ENCODE results near the gene NCAM1.
A peak's percentile ranks its signal among the peaks of the same experiment; 100 is the strongest.
"Not testable (repeated sequence)": the region's sequence is repeated elsewhere in the genome, so short reads cannot be mapped to it uniquely, and the experiment has no call there.

NCAM1 gene

DNA sequence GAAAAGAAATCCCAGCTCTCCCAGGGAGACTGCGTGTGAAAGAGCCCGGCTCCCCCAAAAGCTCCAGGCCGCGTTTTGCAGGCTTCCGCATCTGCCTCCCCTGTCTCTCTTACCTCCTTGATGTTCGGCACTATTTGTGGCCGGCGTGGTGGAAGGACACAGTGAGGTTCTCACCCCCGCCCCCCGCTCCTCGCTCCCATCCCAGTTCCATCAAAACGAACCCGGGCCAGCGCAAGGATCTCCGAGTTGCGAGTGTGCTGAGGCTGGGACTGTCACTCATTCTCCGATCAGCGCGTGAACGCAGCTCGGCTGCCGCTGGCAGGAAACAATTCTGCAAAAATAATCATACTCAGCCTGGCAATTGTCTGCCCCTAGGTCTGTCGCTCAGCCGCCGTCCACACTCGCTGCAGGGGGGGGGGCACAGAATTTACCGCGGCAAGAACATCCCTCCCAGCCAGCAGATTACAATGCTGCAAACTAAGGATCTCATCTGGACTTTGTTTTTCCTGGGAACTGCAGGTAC is at the start of gene NCAM1:
NCAM1 (plus strand) TSS at position 275 of the 523 bp plus-strand sequence.
- peak; percentile 86 for DNase-seq

DNA sequence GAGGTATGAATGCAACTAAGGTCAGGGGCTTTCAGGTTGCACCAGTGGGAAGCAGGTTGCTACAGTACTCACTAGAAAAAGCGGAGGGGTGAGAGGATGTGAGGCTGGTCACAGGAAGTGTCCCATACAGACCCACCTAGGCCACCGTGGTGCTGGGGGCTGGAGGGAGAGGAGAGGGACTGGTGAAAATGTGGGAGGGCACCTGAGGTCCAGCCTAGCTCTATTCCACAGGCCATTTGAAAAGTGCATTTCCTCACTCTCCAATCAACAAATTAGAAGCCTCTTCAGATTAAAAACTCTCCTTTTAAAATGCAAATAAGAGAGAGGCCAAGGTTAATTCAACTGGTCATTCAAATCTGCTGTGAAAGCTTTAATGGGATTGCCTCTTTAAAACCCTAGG is 38.6 kb upstream of the NCAM1 start:
- no peak for DNase-seq

DNA sequence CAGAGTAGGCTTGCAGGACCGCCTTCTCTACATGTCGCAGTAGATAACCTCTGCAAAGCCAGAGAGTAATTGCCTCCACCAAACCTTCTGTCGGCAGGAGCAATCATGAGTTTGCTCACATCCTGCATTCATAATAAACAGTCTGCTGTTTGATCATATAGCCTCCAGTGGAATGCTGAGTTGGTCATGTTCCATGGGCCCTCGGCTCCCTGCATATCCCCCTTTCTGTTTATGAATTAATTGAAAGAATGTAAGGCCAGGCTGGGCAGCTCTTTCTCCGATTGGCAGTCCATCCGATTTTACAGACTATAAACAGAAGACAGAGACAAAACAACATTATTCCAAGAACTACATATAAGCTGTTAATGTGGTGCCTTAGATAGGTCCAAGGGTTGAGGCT is 36.4 kb upstream of the NCAM1 start:
- DNase-seq = not testable (repeated sequence)

DNA sequence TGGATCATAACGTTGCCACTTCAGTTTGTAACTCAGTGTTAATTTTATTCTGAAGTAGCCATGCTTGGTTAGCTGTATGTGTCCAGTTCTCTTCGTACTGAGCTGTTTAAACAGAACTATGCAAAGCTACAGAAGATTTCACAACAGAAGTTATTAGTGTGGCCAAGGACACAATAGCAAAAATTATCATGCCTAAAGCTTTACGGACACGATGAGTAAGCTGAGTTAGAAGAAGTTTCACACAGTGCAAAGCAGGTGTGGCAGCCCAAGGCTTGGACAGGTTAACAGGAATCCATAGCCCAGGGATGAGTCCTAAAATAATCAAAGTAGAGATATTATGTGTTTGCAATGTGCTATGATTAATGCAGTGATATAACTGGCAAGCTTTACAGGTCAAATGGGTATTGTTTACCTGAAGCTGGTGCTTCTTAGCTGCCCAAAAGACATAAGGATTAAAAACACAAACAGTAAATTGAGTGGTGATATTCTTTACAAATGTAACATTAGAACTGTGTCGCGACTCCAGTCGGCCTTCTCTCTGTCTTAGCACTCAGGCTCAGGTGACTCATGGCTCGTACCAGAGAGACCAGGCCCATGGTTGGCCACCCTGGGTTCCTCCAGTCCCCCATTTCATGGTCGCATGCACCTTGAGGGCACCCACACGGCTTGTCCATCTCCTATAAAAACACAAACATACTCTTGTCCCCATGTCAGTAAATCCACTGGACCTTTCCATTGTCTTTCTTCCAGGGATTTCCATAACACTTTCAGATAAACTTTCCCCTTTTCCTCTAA is 35.5 kb upstream of the NCAM1 start:
- DNase-seq = no peak

DNA sequence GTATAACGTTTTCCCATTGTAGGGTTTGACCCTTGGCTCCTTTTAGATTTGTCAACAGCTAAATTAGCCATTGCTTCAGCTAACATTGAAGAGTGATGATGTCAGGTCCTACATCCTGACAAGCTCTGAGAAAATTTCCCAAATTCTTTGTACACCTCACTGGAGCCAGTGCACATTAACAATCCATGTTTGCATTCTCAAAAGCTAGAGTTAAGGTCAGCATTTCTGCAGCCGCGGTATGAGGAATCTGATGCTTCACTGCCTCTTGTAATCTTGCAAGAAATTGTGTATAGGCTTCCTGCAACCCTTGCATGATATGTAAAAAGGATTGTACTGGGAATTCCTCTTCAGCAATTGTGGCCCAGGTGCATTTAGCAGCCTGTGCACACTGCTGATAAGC is 33.1 kb upstream of the NCAM1 start:
- no peak for DNase-seq

DNA sequence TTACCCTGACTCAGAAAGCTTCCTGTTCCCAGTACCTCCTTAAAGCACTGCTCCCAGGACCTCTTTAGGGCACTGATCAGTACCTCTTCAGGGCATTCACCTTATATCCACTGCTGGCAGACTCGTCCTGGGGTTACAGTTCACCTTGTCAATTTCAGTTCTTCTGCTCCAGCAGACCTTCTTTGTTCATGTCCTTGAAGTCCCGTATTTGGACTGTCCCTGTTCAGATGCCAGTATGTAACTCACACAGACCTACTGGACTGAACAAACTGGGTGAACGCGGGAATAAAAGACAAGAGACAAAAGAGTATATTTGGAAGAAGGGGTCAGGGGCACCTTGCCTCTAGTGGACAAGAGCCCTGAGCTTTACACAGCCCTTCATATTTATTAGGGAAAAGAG is 31.8 kb upstream of the NCAM1 start:
- no peak for DNase-seq

DNA sequence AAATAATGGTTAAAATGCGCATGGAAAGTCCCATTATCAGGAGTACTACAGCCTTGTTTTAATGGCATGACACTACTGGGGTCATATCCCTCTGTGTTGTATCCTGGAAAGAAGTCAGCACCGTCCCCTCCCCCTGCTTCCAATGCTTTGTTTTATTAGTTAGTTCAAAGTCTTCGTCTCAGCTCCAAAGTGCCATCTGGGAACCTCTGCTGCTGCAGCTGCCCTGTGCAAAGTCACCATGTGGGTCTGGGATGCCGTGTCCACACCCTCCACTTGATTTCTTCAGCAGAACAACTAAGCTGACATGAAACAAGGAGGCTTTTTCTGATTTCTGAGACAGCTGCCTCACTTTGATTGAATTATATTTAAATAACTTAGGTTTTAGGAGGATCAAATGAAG is 29.5 kb upstream of the NCAM1 start:
- DNase-seq = no peak

DNA sequence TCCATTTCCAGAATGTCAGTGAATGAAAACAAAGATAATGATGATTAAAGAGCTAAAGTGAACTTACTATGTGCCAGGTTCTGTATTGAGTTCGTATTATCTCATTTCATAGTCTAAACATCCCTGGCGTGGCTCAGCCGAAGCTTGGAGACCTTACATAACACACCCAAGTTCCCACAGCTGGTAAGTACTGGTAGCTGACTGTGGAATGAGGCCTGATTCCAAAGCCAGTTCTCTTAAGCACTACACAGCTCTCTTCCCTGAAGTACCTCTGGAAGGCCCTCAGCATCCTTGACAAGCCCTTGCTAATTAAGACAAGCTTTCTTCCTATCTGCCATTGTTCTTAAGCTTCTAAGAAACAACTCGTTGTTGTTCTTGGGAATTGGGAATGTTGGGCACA is 28.6 kb upstream of the NCAM1 start:
- no peak for DNase-seq

DNA sequence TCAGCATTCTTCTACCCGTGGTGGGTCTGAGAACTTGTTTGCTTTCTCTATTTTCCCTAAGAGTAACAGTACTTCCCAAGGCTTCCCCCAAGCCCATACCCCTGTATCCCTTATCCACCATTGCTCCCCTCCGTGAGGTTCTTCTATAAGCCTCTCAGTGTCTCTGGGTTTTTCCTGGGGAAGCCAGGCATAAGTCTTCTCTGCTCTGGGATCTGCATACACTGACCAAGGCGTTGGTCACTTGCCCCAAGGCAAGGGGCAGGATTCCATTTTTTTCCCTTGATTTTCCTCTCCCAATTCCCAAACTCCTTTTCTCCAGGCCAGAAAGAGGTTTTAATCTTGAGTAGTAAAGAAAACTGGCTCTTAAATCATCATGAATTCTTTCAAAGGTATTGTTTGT is 27.2 kb upstream of the NCAM1 start:
- DNase-seq = no peak

DNA sequence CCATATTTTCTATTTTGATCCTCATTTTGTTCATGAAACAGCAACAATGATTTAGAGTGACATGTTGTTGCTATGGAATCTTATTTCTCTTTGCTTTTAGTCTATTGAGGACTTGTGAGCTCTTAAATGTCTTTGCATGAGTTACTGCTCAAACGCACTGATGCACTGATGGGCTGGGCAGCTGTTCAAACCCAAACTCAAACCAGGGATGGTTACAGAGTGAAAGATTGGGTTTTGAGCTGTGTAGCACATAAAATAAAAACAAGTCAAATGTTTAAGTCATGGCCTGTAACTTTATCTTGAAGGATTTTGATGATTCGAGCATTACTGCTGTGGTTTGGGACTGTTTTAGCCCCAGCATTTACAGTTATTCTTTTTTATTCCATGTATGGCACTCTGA is 20.1 kb upstream of the NCAM1 start:
- no peak for DNase-seq

DNA sequence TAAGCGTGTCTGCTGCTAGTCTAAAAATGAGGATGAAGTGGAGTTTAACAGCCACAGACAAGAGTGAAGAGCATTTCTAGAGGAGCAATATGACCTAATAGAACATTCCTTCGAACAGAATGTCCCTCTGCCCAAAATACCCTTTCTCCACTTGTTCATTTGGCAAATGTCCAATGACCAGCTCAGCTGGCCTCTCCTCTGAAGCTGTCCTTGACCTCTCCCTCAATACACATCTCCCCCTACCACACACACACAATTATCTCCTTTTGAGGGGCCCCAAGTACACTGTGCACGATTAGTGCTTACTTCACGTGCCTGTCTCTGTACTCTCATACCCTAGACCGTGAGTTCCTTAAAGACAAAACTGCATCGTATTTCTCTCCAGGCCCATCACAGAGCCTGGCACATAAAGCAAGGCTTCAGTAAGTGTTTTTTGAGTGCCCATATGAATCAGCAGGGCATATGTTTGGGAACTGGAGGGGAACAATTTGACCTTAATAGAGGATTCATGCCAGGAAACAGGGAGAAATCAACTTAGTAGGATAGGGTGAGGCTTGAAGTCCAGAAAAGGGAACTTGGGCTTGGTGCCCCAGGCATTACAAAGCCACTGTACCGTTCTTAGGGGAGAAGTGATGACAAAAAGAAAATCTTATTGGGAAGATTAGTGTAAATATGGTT is 18.1 kb upstream of the NCAM1 start:
- DNase-seq = no peak

DNA sequence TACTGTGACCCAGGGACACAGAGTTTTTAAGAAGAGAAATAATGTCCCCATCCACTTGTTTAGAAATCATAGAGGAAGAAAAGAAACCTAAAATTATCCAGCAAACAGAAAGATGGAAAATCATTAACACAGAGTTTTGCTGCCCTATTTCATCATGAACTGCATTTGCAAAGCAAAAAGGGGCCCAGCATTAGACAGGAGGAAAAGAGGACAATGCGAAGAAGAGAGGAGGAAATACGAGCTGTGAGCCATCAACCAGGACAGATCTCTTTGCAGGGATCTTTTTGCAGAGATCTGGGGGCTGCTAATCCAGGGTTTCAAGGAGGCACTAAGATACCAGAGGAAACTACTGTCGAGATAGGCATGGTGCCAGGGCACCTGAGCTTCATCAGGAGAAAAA is 14.4 kb upstream of the NCAM1 start:
- no peak for DNase-seq

DNA sequence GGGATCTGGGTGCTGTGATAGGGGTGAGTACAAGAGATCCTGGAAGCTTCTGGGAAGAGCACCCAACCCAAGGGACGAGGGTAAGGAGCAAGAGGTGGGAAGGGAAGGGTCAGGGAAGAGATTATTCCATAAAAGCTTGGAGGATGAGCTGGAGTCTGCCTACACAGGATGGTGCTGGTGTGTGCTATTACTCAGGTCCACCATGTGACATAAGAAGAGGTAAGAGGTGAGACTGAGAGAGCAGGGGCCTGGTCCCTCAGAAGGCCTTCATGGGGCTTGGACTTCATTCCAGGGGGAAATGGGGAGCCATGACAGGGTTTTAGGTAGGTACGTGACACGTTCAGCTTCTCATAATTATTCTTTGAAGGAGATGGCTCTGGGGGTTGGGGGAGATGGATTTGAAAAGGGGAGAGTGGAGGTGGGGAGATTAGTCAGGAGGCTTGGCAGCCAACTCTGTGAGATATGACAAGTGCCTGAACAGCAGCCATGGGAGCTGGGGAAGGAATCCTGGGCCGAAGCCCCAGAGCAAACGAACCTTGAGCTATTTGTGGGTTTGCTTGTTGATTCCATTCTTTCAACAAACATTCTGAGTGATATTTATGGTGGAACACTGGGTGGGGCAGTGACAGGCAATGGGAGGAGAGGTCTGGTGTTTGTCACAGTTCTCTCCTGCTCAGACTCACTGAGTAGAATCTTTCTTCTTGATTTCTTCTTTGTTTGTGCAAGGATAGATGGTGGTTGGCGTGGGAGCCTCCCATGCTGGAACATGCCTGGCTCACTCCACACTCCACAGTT is 11.2 kb upstream of the NCAM1 start:
- no peak for DNase-seq

DNA sequence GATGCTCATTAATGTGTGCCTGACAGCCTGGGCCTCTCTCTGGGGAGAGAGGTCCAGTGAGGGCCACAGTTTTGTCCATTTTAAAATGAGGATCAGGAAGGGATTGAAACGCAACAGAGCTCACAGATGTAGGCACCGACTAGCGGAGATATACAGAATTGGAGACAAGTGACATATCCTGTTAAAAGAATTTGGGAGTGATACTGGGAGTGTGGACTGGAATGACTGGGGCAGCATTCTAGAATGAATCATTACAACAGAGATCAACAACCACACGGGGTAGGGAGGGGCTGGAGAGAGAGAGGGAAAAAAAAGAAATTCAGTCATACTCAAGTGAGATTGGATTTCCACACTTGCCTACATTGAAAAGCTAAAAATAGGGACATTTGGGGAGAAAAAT is 2.5 kb upstream of the NCAM1 start:
- DNase-seq = no peak

DNA sequence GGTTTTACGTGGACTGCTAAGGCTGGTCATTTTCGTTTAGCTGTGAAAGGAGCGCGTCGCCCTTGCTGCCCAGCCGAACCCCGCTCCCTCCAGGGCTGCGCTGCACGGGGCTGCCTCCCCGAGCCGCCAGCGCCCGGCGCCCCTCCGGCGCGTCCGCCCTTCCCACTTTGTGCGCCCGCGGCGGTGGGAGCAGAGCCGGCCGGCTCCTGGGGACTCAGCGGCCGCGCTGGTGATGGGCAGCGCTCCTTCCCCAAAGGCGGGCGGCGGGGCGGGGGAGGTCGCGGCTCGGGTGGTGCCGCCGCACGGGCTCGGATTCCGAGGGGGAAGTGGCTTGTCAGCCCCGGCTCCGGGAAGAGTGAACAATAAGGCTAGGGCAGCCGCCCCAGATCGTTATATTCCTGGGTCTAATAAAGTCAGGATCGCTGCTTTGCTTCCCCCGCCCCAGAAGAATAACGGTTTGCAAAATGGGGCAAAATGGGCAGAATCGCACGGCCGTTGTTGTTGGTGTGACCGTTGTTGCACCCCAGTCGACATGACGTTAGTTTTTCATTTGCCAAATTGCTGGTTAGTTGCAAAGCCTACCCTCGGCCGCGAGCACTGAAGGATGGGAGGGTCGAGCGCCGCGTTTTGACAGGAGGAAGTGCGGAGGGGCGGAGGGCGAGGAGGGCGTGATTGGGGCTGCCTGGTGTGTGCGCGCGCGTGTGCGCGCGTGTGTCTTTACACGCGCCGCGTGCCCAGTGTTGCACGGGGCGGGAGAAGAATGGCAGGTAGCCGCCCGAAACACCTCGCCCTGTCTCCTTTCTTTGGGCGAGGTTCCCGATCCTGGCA is 745 bp downstream of the NCAM1 start:
- no peak for DNase-seq

DNA sequence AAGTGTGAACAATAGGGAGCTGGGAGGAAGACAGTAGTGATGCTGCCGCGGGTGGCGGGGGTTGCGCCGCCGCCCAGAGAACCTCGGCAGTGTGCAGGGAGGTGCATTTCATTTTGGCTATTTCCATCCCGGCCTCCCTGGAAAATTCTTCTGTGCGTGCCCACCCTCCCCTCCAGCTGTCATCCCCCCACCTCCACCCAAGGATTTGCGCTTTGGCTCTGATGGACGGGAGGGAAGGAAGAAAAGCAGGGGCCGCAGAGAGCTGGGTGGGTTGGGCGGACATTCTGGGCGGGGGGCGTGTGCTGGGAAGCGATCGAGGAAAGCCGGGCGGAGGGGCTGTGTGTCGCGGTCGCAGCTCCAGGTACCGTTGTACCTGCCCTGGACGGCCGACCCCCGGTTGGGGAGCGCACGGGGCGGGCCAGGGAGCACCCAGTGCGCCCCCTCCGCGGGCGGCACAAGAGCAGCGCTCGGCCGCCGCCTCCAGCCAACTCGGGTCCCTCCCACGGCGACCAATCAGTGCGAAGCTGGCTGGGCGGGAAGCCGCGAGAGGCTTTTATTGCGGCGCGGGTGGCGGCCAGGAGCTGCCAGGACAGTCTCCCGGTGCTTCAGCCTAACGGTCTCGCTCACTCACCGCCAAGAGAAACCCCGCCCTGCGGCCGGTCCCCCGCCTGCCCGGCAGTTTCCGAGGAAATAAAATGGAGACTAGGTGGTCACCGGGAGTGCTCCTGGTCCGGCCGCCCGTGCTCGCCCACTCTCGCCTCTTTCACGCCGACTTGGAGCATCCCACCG is 1.6 kb downstream of the NCAM1 start:
- DNase-seq = no peak

DNA sequence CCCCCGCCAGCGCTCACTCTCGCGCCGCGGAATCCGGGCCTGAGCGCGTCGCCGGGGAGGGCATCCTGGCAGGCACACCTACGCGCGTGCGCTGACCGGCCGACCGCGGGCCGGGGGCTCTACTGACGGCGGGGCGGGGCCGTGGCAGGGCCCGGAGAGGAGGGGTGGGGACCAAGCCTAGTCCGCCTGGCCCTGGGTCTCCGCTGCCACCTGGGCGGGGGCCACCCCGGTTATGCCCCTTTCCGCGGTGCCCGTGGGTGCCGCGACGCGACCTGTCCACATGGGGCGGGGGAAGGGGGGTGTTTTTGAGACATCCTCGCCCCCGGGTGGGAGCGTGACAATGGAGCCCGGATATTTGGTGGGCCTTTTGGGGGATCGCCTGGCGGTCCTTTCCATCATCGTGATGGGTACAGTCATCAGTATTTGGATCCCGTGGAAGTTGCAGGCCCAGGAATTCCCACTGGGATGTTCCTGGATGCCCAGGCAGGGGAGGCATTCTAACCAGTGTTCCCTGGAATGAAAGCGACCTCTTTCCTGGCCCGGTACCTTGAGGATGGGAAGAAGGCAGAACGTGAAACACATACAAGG is 2.2 kb downstream of the NCAM1 start:
- DNase-seq = no peak

DNA sequence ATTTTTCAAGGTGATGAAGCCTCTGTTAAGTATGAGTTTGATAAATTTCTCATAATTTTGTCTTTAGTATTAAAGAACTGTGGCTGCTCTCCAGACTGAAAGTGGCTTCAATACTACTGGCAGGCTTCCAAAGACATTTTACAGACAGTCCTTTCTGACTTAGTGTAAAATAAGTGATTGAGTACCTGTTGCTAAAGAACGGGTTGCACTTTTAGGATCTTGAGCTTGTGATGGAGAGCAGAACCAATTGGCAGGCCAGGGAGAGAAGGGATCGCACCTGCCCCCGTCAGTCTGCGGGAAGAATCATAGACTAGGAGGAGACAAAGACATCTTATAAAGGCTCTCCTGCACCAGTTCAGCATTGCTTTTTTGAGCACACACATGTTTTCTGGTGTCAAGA is 4.4 kb downstream of the NCAM1 start:
- no peak for DNase-seq

DNA sequence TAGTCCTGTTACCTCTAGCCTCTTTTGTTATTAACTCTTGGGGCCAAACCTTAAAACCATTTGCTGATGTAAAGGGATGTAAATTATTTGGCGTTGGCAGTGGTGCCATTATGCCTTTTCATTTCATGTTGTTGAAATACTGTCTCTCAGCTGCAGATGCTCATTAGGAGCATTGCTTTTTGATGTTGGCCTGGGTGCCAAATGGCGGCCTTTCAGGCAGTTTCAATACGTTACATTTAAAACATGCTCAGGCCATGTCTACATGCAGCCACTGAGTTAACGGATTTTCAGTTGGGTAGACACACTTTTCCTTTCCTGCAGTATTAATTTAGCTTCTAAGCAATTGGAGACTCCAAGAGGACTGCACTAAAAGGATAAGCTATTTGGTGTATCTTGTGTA is 5.3 kb downstream of the NCAM1 start:
- no peak for DNase-seq

DNA sequence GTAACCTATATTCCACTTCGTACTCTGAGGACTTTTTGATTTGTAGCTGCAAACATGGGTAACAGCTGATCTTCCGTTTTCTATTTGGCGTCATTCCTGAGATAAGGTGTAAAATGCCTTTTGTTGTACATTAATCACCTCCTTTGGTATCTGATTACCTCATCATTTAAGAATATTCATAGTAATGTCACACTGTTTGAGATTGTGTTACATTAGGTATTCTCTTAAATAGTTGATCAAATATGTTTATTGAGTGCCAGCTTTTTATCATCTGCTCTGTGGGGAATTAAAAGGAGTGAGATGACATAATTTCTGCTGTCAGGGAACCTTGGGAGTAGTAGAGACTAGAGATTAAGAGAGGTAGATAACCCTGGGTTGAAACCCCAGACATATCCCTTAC is 5.9 kb downstream of the NCAM1 start:
- DNase-seq = no peak

DNA sequence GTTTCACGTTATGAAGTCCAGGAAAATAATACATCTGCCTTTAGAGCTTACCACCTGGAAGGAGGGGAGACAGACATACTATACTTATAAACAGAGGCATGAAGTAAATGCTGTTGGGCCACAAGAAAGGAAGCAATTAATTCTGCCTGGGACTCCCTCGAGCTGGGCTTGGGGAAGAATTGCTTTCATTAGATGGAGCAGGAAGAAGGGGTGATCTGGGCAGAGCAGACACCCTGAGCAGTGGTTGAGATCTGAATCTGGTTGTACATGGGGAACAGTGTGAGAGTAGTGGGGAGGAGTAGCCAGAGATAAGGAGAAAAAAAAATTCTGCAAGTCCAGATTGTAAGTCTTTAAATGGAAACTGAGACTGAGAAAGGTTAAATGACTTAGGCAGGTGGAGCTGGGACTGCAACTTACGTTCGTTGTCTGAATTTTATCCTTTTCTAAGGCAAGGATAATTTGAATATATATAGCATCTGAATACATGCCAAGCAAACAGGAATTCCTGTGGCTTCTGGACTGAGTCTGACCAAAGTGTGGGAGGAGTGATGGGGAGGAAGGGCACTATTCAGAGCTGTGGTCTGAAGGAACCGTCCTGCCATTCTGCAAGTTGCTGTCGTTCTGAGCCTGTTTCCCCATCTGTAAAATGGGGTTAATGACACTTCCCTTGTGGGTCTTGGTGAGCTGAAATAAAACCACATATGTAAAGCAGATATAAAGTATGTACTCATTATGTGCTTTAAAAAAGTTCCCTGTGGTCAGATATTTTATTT is 7.9 kb downstream of the NCAM1 start:
- no peak for DNase-seq

Measured in NCI-H1436 treated with DMSO at 0.1 percent for 48 hours (cell line).